ENCODE results near the gene OR2T35.

The OR2T35 gene

DNA sequence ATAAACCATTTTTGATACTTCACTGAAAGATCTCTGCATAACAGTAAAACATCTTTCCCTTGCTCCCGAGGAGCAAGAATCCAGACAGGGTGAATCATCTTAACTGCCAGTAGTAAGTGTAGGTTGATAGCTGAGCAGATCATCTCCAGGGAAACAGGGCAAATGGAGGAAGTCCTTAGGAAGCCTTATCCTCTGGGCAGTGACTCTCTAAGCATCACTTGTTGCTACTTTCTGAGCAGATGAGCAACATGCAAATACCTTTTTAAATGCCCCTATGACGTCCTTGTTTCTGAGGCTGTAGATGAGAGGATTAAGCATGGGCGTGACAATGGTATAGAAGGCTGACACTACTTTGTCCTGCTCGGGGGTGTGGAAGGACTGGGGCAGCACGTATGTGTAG lies 19.1 kb downstream of the OR2T35 start:
- no peak for DNase-seq

- no peak for DNase-seq
Observed at GRCh38 chr1:248625166-248625565, 19.9 kb downstream of the OR2T35 start.

DNA sequence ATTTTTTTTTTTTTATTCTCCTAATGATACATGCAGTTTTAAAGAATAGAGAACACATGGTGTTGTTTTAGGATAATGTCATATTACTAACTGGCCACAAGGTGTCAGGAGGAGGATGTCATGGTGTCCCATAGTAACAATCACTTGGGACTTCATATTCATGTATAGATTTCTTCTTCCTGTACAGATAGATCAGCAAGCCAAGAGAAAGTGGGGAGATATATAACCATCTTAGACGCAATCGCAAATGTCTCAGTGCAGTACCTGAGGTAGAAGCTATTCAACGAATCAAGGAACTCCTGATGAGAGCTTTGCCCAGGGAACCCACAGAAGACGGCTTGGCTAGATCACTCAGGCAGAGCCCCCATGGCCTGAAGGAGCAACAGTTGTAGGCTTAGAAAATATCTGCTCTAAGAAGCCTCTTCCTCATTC lies 22.5 kb downstream of the OR2T35 start:
- peak; percentile 31 for DNase-seq

- no peak for DNase-seq
Observed at GRCh38 chr1:248621770-248622169, 23.3 kb downstream of the OR2T35 start.

GRCh38 chr1:248618878-248619277 lies 26.2 kb downstream of the OR2T35 start:
- peak; percentile 27 for DNase-seq

DNA sequence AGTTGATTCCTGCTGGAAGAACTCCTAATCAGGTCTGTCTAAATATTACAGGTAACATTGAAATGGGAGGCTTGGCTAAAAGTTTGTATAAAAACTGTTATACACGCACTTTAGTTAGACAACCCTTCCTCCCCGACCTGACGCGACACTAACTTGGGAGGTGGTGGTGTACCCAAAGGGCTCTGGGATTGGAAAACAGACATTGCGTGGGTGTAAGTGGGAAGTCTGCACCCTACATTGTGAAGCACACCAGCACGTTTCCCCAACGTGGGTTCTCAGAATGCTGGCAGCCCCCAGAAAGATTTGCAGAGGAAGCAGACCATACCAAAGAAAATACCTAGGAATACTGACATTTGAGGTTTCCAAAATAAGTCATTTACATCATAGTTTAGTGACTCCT lies 27.0 kb downstream of the OR2T35 start:
- DNase-seq = no peak

DNA sequence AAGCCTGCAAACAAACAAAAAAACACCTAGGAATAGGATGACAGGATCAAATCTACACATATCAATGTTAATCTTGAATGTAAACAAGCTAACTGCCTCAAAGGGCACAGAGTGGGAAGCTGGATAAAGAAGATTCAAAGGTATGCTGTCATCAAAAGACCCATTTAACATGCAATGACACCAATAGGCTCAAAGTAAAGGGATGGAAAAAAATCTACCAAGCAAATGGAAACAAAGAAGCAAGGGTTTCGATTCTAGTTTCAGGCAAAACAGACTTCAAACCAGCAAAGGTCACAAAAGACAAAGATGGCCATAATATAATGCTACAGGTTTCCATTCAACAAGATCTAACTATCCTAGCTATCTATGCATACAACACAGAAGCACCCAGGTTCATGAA lies 31.3 kb downstream of the OR2T35 start:
- no peak for DNase-seq

DNA sequence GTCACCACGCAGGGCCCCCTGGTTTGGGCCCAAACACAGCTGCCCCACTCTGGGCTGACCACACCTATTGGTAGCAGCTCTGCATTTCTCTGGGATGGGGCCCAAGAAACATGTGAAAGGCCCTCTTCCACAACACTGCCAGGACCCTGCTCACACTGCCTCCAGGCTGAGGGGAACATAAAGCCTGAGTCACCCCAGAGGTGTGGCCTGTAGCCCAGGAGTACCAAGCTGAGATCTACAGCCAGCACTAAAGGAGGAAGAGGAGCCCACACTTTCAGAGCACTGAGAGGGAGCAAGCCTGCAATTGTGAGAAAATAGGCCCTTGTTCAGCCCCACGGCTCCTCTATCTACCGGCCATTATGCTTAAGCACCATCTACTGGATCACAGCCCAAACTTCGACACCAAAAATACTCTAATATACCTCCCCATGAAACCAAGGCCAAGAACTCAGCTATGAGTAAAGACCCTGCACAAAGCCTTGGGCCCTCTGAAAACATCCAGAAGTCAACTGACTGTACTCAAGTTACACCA lies 33.1 kb downstream of the OR2T35 start:
- no peak for DNase-seq

- no peak for DNase-seq
Observed at GRCh38 chr1:248610301-248610700, 34.8 kb downstream of the OR2T35 start.

- DNase-seq = no peak
Observed at GRCh38 chr1:248599396-248599795, 45.7 kb downstream of the OR2T35 start.

DNA sequence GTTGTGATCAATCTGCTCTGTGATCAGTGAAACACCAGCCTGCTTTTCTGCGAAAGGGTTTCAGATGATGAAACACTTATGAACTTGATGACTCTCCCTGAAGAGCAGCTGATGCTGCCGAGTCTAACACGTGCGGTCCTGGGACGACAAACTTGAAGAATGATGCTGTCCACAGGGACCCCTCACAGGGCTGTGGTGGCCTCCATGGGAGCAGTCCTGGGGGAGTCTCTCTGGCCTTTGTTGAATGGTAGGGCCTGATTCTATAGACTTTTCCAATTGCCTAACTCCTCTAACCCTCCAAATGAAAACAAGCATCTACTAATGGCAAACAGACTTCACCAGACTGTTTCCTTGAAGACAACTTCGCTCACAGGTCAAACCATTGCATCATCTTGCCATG lies 47.5 kb downstream of the OR2T35 start, which contains the start of gene OR2T10:
Gene OR2T10, minus strand, starts transcription at position 112 of the 400 bp plus-strand sequence. CDS start 3,932 bp downstream, outside the sequence.
- no peak for DNase-seq

GRCh38 chr1:248596615-248597014 lies 48.5 kb downstream of the OR2T35 start:
- no peak for DNase-seq

- DNase-seq = no peak
Observed at GRCh38 chr1:248593226-248593625, 51.9 kb downstream of the OR2T35 start.

DNA sequence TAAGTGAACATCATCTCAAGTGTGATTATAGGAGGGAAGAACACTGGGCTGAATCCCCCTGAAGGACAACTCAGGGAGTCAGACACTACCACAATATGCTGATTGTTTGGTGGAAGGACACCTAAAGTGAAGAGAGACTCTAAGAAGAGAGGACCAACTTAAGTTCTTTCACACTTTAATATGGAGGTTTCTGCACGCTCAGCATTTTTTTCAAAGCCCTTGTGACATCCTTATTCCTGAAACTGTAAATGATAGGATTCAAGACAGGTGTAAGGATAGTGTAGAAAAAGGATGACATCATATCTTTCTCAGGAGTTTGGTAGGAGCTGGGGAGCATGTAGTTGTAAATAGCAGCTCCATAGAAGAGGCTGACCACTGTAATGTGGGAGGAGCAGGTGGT lies 52.4 kb downstream of the OR2T35 start:
- no peak for DNase-seq

GRCh38 chr1:248590055-248590454 lies 55.0 kb downstream of the OR2T35 start:
- DNase-seq = no peak

DNA sequence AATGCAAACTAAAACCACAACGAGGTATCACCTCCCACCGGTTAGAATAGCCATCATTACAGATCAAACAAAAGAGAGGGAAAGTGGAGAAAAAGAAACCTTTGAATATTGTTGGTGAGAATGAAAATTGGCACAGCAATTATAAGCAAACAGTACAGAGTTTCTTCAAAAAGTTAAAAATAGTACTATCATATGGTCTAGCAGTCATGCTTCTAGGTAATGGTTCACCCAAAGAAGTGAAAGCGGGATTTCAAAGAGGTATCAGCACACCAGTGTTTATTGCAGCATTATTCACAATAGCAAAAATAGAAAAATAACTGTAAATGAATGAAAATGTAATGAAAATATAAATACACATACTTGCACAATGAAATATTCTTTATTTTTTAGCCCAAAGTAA lies 55.7 kb downstream of the OR2T35 start:
- no peak for DNase-seq
